NCI-H526 (cell line): ENCODE measurements around the gene CDAN1.
"Not testable (repeated sequence)": the region's sequence is repeated elsewhere in the genome, so short reads cannot be mapped to it uniquely, and the experiment has no call there.

ENCODE experiments used
- DNase-seq, 2 experiments: peaks; one replicate each; lab custom pipeline; 2025; lab: John Stamatoyannopoulos, UW

CDAN1 gene

DNA sequence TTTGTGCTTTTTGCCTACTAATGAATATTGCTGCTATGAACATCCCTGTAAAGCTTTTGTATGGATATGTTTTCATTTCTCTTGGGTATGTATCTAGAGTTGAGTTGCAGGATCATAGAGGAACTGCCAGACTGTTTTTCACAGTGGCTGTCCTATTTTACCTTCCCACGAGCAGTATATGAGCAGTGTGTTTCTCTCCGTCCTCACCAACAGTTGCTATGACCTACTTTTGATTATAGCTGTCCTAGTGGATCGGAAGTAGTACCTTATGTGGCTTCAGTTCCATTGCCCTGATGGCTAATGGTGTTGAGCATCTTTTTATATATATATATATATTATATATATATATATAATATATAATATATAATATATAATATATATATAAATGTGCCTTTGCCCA, 25.2 kb downstream of the CDAN1 start:
- no peak for DNase-seq

DNA sequence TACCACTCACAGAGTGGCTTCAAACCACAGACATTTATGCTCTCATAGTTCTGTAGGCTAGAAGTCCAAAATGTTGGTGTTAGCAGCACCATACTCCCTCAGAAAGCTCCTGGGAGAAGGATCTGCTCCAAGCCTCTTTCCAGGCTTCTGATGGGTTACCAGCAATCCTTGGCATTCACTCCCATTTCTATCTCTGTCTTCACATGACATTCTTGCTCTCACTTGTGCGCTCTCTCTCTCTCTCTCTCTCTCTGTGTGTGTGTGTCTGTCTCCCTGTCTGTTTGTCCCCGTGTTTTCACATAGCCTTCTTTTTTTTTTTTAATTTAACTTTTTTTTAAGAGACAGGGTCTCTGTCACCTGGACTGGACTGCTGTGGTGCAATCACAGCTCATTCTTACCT, 26.3 kb downstream of the CDAN1 start:
- no peak for DNase-seq

DNA sequence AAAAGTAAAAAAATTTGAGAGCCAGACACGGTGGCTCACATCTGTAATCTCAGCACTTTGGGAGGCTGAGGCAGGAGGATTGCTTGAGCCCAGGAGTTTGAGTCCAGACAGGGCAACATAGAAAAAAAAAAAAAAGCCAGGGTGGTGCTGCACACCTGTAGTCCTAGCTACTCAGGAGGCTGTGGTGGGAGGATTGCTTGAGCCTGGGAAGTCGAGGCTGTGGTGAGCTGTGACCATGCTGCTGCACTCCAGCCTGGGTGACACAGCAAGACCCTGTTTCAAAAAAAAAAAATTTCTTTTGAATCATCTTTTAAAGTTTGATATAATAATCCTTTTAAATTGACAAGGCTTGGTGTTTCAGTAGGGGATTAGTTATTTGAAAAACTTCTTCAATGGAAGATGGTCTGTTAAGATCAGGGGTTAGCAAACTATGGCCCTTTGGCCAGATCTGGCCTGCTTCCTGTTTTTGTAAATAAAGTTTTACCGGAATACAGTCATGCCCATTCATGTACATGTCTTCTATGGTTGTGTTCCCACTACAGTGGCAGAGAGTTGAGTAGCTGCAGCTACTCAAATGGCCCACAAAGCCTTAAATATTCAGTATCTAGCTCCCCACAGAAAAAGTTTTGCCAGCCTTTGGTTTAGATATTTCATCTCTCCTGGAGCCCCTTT, 28.9 kb downstream of the CDAN1 start:
- DNase-seq: no peak

DNA sequence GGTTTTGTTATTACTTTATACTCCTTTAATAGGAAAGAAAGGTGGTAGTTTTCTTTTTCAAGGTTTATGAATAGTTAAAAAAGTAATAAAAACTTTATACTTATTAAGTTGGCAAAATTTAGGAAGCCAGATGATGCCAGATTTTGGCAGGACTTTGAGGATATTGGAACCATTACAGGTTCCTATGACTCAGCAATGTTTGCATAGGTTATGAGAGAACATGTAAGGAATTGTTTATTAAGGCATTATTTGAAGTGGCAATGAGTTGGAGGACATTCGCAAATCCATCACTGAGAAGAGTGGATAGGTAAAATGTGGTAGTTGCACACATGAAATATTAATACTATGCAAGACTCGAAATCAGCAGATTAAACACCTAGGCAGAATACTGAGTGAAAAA, 29.9 kb downstream of the CDAN1 start:
- no peak for DNase-seq

DNA sequence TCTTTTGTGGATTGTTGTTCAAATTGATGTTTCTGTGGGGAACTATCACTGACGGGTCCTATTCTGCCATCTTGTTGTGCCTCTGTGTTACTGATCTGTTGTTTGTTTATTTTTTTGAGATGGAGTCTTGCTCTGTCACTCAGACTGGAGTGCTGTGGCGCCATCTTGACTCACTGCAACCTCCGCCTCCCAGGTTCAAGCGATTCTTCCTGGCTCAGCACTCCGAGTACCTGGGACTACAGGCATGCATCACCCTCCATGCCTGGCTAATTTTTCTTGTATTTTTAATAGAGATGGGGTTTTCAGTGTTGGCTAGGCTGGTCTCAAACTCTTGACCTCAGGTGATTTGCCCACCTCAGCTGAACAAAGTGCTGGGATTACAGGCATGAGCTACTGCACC, 31.6 kb downstream of the CDAN1 start:
- no peak for DNase-seq

DNA sequence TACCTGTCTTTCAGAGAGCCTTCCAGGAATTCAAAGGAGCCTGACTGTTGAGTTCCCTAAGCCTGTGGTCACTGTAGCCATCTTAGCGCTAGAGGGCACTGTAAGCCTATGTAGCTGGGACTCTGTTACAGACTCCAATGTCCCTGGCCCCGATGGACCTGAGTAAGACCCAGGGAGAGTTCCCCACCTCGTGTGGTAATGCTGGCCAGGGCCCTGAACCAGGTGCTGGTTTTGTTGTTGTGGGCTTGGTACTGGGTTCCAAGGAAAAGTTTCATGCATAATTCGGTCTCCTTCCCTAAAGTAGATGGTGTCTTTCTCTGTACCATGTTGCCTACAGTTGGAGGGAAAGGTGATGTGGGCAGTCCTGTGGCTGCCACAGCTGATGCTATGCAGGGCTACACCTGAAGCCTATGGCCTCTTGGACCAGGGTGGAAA, 32.4 kb downstream of the CDAN1 start:
- peak; percentile 15 to 83 for DNase-seq

DNA sequence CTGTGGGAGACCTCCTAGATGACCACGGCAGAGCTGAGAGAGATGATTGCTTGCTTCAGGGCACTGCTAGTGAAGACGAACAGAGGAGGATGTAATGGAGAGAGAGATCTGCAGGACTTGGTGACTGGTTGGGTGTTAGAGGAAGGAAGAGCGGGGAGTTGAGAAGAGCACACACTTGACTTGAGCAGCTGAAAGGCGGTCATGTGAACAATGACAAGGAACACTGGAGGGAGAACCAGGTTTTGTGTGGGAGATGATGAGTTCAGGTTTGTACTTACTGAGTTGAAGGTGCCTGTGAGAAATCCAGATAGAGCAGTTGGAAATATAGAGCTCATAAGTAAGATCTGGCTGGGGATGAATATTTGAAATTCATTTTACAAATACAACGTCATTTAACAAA, 40.3 kb downstream of the CDAN1 start:
- no peak for DNase-seq

DNA sequence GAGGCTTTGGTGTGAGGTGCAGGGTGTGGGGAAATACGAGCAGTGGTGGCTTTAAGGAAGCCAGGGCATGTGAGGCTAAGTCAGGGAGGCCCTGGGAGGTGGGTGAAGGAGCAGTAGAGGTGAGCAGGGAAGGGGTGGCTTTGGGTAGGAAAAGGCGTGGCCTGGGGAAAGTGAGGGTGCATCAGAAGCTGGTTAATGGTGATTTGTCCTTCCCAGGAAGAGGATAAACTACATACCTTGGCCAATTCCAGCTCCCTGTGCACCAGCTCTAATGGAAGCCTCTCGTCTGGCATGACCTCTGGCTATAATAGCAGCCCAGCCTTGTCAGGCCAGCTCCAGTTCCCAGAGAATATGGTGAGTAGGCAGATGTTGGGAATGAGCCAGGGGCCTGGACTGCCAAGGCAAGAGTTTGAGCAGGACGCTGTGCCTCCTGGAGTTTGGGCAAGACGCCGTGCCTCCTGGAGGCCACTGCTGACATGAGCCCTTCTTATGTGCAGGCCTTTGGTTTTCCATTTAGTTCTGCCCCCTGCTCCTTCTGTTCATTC, 41.3 kb downstream of the CDAN1 start:
- DNase-seq: no peak

DNA sequence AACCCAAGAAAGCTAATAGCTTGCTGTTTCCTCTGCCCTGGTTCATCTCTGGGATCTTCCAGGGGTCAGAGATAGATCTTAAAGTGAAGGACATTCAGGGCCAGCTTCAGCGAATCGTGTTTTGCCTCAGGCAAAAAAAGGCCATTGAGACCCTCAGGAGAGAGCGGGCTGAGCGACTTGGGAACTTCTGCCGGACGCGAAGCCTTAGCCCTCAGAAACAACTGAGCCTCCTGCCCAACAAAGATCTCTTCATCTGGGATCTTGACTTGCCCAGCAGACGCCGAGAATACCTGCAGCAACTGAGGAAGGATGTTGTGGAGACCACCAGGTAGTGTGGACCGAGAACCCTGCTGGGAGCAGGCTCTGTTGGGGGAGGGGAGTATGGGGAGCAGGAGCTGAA, 42.5 kb downstream of the CDAN1 start:
- DNase-seq: no peak

DNA sequence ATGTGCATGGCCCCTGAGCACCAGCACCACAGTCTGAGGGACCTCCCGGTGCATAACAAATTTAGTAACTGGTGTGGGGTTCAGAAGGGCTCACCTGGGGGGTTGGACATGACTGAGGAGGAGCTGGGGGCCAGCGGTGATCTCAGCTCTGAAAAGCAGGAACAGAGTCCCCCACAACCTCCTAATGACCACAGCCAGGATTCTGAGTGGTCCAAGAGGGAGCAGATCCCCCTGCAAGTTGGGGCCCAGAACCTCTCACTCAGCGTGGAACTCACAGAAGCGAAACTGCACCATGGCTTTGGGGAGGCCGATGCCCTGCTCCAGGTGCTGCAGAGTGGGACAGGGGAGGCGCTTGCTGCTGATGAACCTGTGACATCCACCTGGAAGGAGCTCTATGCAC, 43.0 kb downstream of the CDAN1 start:
- no peak for DNase-seq

DNA sequence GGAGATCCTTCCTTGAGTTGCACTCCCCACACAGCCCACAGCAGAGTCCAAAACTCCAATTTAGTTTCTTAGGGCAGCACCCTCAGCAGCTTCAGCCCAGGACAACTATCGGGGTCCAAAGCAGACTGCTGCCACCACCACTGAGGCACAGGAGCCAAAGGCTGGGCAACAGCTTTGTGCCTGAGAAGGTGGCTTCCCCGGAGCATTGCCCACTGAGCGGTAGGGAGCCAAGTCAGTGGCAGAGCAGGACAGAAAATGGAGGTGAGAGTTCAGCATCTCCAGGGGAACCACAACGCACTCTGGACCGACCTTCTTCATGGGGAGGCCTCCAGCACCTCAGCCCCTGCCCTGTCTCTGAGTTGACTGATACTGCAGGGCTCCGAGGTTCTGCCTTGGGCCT, 43.4 kb downstream of the CDAN1 start:
- DNase-seq: no peak

DNA sequence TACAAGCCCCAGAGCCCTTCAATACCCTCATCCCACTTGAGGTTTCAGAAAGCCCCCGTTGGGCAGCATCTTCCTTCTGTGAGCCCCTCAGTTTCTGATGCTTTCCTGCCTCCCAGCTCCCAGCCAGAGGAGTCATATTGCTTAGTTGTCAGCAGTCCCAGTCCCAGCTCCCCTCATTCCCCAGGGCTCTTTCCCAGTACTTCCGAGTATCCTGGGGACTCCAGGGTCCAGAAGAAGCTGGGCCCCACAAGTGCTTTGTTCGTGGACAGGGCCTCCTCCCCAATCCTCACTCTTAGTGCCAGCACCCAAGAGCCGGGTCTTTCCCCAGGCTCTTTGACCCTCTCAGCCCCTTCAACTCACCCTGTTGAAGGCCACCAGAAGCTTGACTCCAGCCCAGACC, 43.9 kb downstream of the CDAN1 start:
- no peak for DNase-seq

DNA sequence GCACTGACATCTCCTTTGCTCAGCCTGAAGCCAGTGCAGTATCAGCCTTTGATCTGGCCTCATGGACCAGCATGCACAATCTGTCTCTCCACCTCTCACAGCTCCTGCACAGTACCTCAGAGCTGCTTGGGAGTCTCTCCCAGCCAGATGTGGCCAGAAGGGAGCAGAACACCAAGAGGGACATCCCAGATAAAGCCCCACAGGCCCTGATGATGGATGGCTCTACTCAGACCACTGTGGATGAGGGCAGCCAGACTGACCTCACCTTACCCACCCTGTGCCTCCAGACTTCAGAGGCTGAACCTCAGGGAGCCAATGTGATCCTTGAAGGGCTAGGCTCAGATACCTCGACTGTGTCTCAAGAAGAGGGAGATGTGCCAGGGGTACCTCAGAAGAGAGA, 44.4 kb downstream of the CDAN1 start:
- DNase-seq: no peak

DNA sequence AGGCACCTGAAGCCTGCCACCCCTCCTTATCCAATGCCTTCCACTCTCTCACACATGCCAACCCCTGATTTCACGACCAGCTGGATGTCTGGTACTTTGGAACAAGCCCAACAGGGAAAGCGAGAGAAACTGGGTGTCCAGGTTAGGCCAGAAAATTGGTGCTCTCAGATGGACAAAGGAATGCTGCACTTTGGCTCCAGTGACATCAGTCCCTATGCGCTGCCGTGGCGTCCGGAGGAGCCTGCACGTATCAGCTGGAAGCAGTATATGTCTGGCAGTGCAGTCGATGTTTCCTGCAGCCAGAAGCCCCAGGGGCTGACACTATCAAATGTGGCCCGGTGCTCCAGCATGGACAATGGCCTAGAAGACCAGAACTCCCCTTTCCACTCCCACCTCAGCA, 45.2 kb downstream of the CDAN1 start:
- DNase-seq: no peak

DNA sequence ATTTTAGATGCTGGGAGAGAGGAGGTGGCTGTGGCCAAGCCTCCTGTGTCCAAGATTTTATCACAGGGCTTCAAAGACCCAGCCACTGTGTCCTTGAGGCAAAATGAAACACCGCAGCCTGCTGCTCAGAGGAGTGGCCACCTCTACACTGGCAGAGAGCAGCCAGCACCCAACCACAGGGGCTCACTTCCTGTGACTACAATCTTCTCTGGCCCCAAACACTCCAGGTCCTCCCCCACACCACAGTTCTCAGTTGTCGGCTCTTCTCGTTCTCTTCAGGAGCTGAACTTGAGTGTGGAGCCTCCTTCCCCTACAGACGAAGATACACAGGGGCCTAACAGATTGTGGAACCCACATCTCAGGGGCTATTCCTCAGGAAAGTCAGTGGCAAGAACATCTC, 45.6 kb downstream of the CDAN1 start:
- no peak for DNase-seq

DNA sequence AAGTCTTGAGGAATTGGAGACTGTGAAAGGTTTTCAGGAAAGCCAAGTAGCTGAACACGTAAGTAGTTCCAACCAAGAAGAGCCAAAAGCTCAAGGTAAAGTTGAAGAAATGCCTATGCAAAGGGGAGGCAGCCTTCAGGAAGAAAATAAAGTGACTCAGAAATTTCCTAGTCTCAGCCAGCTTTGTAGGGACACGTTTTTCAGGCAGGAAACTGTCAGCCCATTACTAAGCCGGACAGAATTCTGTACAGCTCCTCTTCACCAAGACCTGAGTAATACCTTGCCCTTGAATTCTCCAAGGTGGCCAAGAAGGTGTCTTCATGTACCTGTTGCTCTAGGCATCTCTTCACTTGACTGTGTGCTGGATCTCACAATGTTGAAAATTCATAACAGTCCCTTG, 48.6 kb downstream of the CDAN1 start:
- no peak for DNase-seq

DNA sequence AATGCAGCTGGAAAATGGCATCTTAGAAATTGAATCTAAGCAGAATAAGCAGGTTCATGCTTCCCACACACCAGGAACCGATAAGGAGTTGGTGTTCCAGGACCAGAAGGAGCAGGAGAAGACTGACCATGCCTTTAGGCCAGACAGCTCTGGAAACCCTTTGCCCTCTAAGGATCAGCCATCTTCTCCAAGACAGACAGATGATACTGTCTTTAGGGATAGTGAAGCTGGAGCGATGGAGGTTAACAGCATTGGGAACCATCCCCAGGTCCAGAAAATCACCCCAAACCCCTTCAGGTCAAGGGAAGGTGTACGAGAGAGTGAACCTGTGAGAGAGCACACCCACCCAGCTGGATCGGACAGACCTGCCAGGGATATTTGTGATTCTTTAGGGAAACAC, 49.2 kb downstream of the CDAN1 start:
- no peak for DNase-seq

DNA sequence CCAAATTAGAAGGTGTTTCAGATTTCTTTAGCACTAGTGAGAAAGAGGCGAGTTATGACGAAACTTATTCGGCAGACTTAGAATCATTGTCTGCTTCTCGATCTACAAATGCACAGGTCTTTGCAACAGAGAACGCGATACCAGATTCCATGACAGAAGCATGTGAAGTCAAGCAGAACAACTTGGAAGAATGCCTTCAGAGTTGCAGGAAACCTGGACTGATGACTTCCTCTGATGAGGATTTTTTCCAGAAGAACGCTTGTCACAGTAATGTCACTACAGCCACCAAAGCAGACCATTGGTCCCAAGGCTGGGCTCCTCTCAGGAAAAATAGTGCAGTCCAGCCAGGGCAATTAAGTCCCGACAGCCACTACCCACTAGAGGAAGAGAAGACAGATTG, 50.6 kb downstream of the CDAN1 start:
- no peak for DNase-seq

DNA sequence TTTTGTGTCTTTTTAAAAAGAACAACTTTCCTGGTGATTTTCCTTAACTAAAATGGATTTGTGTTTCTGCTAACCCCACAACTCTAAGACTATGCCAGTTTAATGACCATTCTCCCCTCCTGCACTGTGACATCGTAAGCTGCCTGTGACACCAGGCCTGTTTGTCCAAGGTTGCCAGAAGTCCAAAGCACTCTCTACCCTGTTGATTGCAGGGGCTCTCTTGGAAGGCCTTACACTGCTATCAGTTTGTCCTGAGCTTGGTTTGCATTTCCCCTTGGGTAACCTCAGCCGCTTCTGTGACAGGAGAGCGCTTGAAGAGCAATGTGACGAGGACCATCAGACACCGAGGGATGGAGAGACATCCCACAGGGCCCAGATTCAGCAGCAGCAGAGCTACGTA, 55.8 kb downstream of the CDAN1 start:
- DNase-seq: no peak

DNA sequence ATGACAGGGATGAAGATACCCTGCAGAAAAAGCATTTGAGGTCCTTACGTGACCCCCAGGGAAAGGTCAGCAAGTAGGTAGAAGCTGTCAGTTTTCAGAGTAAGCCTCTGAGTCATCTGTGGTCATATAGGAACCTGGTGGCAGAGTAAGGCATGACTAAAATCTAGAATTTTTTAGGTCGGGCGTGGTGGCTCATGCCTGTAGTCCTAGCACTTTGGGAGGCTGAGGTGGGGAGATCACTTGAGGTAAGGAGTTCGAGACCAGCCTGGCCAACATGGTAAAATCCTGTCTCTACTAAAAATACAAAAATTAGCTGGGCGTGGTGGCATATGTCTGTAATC, 56.8 kb downstream of the CDAN1 start:
- not testable (repeated sequence) for DNase-seq

DNA sequence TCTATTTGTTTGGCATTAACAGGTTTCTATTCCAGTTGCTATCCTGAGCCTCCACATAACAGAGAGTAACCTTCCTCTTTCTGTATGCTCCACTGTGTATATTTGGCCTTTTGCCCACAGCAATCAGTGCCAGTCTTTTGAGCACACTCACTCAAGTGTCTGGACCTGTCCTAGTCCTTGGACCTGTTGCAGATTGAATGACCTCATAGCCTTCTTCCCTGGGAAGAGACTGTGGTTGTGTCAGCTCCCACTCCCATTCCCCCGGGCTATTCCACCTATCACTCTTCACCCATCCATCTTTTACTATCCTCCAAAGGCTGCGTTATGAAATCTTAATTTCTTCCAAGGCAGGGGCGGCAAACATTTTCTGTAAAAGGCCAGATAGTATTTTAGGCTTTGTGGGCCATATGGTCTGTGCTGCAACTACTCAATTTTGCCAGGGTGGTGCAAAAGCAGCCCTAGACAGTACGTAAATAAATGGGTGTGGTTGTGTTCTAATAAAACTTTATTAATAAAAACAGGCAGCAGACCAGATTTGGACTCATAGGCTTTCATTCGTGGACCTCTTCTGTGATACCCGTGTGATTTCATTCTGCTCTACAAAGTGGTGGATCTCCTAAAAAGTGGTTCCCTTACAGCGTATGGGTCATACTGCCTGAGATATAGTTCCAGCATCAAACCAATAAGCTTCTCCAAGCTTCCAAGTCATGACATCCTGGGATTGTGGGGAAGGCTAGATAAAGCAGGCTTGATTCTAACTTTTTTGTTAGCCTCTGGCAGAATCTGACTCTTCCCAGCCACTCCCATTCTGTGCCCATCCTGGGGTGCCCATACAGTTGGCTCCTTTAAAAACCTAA, 57.4 kb downstream of the CDAN1 start:
- DNase-seq: no peak

DNA sequence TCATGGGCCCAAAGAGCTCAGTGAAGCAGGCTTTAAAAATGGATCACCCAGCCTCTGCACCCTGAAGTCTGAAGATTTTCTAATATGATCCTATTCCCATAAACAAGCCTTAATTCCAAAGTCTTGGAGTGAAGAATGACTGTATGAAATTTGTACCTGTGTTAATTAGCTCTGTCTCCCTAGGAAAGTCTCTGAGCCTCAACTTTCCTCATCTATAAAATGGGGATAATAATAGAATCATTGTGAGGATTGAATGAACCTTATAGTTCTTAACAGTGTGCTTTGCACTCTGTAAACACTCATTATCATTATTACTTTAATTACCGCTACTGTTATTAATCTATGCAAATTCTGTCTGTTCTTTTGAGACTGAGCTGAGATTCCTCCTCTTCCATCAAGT, 61.9 kb downstream of the CDAN1 start:
- DNase-seq: no peak

DNA sequence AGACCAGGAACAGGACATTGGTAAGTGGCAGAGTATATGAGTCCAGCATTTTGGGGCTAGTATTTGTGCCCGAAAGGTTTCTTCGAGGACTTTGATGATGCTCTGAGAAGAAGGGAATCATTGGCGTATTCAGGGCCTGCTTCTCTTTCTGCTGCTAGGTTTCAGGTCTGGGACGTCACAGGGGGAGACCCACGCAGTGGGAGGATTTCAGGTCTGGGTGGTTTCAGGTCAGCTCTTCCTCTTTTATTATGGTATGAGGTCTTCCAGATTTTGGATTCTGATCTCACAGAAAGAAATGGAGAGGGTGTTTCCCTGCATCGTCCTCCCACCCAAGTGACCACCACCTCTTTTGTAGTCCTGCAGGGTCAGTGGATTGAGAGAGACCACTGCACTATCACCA, 62.5 kb downstream of the CDAN1 start:
- DNase-seq: no peak
